Occipital lobe (tissue), 2 donors: Measurements from ENCODE around the gene EDC3. TPM values are rescaled to one million over a fixed set of nuclear protein-coding genes. Genes with fewer than 3 reads are reported as not detected.
A peak's percentile ranks its signal among the peaks of the same experiment; 100 is the strongest.
"Not testable (repeated sequence)": the region's sequence is repeated elsewhere in the genome, so short reads cannot be mapped to it uniquely, and the experiment has no call there.

Experiments used
- DNase-seq: peaks from one replicate; lab custom pipeline; 2025; lab: John Stamatoyannopoulos, UW
- total RNA-seq: library from RNA; depleted of rRNA; stranded (reverse); fragments of >200 nt; gene quantifications from one replicate; pipeline ENCODE4 v1.2.3, GENCODE V29; 2014

The EDC3 gene
- total RNA-seq, 1 donor from 2014 or later, result 12.9 TPM

- no peak for DNase-seq
These were observed 84.5 kb downstream of the EDC3 start for GRCh38 chr15:74611341-74611740.

GRCh38 chr15:74610302-74610951, 85.4 kb downstream of the EDC3 start:
- no peak for DNase-seq

- DNase-seq, result no peak
These were observed 85.9 kb downstream of the EDC3 start for GRCh38 chr15:74609938-74610301.

GRCh38 chr15:74608786-74609185, 87.0 kb downstream of the EDC3 start:
- DNase-seq, result no peak

GRCh38 chr15:74605795-74606150, 90.1 kb downstream of the EDC3 start:
- DNase-seq, result no peak

GRCh38 chr15:74604983-74605794, 90.6 kb downstream of the EDC3 start:
- no peak for DNase-seq

GRCh38 chr15:74603789-74604705, 91.8 kb downstream of the EDC3 start:
- DNase-seq, result no peak

- DNase-seq, result no peak
These were observed 92.6 kb downstream of the EDC3 start for GRCh38 chr15:74603026-74603788.

- DNase-seq, result no peak
These were observed 96.7 kb downstream of the EDC3 start for GRCh38 chr15:74599156-74599555.

GRCh38 chr15:74598126-74598842, 97.5 kb downstream of the EDC3 start:
- peak; percentile 89 for DNase-seq

GRCh38 chr15:74597146-74597705, 98.6 kb downstream of the EDC3 start:
- DNase-seq, result not testable (repeated sequence)

GRCh38 chr15:74596736-74597135, 99.1 kb downstream of the EDC3 start:
- not testable (repeated sequence) for DNase-seq

GRCh38 chr15:74595271-74595670, 100.6 kb downstream of the EDC3 start:
- no peak for DNase-seq

- no peak for DNase-seq
These were observed 101.4 kb downstream of the EDC3 start for GRCh38 chr15:74594455-74594854.

- DNase-seq, result no peak
These were observed 102.7 kb downstream of the EDC3 start for GRCh38 chr15:74593122-74593521.

- DNase-seq, result no peak
These were observed 103.6 kb downstream of the EDC3 start for GRCh38 chr15:74592222-74592621.

GRCh38 chr15:74589826-74590225, 106.0 kb downstream of the EDC3 start:
- no peak for DNase-seq

GRCh38 chr15:74585857-74586256, 110.0 kb downstream of the EDC3 start:
- DNase-seq, result no peak

GRCh38 chr15:74585191-74585590, 110.6 kb downstream of the EDC3 start:
- no peak for DNase-seq

- no peak for DNase-seq
These were observed 111.0 kb downstream of the EDC3 start for GRCh38 chr15:74584779-74585178.
